CD4-positive, alpha-beta T cell treated with Interleukin-17A for 4 hours (primary cell): ENCODE measurements around the gene NEK10.

Experiments
- DNase-seq: peaks from one replicate; pipeline ENCODE4 v3.0.0-alpha.2; 2020; ENCODE audit warnings: mixed read lengths

The NEK10 gene

DNA sequence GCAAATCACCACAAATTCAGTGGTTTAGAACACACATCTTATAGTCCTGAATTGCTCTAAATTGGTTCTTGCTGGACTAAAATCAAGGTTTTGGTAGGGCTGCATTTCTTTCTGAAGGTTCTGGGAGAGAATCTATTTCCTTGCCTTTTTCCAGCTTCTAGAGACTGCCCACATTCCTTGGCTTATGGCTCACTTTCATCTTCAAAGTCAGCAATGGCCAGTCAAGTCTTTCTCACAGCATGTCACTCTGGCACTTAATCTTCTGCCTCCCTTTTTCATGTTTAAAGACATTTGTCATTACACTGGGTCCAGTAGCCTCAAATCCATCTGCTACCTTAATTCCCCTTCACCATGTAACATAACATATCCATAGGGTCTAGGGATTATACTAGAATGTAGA lies 149.0 kb downstream of the NEK10 start:
- DNase-seq, result no peak

GRCh38 chr3:27219127-27219845 lies 149.9 kb downstream of the NEK10 start:
- DNase-seq, result no peak

GRCh38 chr3:27216955-27217552 lies 152.1 kb downstream of the NEK10 start:
- no peak for DNase-seq

- DNase-seq, result no peak
Observed at GRCh38 chr3:27216295-27216855, 152.8 kb downstream of the NEK10 start.

GRCh38 chr3:27213450-27213849 lies 155.7 kb downstream of the NEK10 start:
- DNase-seq, result no peak

- DNase-seq, result no peak
Observed at GRCh38 chr3:27209617-27210264, 159.4 kb downstream of the NEK10 start.

- no peak for DNase-seq
Observed at GRCh38 chr3:27208961-27209616, 160.1 kb downstream of the NEK10 start.

GRCh38 chr3:27202959-27203358 lies 166.2 kb downstream of the NEK10 start:
- no peak for DNase-seq

- no peak for DNase-seq
Observed at GRCh38 chr3:27201492-27201891, 167.7 kb downstream of the NEK10 start.

DNA sequence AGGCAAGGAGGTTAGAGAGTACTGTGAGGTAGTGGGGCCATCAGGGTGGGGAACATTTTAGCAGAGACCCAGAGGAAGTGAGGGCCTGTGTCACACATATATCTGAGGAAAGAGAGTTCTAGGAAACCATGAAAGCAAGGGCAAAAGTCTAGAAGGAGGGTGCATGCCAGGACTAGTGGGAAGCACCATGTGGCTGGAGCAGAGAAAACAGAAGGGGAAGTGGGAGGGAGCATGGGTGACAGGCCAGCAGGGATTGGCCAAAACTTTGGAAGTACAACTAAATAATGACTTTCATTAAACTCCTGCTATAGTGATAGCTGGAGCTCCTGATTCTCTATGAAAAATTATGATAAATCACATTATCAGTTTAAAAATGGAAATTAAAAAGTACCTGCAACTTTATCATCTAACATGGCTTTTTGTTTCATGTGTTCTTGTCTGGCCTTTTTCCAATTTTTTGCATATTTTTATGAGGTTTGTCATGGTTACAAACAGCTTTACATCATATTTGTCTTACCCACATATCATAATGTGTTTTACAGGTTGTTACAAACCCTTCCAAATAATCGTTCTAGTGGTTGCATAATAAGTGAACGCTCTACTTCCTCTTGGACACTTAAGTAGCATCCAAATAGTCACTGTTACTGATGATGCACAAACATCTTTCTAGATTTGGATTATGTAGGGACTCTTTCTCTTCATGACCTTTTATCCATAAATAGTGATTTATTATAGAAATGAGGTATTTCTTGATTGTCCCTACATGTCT lies 168.3 kb downstream of the NEK10 start:
- no peak for DNase-seq

DNA sequence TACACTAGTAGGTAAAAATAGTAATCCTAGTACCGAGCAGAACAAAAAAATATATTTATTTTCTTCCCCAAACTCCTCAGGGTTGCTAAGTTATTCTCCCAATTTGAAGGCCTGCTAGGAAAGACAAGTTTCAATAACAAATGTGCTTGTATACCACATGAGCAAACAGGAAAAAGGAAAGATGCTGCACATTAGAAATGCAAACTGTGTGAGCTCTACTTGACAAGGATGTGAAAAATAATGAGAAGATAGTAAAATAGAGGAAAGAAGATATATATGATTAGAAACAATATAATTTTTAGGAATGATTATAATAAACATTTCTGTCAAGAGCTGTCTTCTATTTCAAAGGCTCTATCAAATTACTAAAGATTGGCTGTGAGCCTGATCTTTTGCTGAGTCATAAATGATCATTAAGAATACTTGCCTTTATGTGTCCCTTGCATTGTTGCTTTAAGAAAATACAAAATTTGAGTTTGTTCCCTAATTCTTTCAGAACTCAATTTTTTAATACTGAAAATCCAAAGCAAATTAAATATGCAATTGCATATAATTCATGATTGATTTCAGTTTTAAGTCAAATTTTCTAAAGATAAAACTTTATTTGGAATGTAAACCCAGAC lies 174.2 kb downstream of the NEK10 start:
- DNase-seq, result no peak

DNA sequence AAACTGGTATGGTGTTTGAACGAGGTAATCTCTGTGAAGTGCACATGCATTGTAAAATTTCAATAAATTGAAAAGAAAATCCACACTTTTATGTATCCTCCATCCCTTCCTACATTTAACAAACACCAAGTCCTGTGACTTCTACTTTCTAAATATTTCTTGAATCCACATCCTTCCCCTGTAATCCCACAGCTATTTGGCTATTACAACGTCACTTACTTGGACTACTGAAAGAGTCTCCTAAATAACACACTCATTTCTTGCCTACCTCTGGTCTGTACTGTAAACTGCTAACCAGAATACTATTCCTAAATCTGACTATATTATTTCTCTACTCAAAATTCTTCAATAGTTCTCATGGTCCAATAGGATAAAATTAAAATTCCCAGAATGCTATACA lies 176.1 kb downstream of the NEK10 start:
- no peak for DNase-seq

GRCh38 chr3:27186013-27186412 lies 183.2 kb downstream of the NEK10 start:
- DNase-seq, result no peak

DNA sequence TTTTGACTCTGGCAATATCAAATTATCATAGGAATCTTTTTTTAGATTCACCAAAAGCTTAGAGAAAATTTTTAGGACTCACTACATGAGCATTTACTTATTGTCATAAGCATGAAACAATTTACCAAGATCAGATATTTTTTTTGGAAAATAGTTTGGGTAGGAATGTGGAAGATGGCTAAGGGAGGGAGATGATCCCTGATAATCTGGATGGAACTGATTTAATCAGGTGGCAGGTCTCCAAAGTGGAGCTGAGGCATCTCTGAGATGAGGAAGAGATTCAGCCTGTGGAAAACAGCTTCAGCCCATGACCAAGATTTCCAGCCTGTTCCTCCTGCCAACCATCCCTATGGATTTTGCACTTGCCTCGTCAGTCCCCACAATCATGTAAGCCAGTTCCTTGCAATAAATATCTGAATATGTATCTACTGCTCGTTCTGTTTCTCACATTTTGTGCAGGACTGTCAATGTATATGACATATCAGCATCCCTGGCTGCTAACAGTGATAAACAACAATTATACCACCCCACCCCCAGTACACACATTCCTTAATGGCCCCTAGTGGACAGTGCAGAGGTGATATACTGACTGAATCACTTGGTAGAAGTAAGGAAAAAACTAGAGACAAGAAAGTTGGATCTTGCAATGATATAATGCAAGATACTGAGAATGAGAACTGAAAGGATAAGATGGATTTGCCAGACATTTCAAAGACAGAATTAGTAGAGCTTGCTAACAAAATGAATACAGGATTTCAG lies 183.8 kb downstream of the NEK10 start:
- DNase-seq, result no peak

DNA sequence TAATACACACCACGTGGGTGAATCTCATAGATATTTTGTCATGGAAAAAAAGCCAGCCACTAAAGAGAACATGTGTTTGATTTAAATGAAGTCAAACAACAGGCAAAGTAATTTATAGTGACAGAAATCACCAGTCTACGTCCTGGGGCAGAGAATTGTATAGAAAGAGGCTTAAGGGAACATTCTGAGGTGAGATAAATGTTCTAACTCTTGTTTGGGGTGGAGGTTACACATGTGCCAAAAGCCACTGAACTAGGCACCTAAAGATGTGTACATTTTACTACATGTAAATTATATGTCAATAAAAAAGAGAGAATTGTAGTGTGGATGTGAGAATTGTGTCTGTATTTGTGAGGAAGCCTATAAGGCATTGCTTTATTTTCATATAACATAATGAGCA lies 184.9 kb downstream of the NEK10 start:
- DNase-seq, result no peak

DNA sequence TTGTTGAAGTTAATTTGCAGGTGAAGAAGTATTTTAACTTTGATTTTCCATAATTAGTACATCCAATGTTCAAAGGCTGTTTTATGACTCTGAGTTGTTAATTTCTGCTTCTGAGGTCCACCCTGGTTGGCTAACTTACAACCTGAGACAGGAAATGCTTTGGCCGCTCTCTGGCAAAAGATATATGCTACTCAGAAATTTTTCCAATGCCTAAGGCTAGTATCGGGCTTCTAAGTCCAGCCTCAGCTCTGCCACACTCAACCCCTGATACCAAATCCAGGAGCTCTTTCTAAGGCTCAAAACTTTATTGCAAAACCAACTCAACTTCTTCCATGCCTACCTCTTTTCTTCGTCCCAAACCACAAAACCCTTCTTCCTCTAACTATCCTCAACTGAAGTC lies 192.9 kb downstream of the NEK10 start:
- DNase-seq, result no peak

DNA sequence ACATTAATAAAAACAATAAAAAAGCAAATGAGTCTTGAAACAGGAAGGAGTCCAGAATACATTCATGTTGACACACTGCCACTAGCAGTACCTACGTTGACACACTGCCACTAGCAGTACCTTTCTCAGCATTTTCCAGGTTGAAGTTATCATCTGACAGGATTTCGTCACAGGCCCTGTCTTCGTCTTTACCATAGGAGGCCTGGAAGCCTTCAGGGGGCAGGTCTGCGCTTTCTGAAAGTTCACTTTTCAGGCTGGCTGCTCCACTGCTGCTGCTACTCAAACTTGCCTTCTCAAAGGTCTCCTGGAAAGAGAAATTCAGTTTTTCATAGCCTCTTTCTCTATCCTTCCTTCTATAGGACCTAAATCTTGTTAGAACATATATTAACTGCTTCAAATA lies 194.7 kb downstream of the NEK10 start:
- no peak for DNase-seq

GRCh38 chr3:27171113-27171512 lies 198.1 kb downstream of the NEK10 start:
- no peak for DNase-seq

DNA sequence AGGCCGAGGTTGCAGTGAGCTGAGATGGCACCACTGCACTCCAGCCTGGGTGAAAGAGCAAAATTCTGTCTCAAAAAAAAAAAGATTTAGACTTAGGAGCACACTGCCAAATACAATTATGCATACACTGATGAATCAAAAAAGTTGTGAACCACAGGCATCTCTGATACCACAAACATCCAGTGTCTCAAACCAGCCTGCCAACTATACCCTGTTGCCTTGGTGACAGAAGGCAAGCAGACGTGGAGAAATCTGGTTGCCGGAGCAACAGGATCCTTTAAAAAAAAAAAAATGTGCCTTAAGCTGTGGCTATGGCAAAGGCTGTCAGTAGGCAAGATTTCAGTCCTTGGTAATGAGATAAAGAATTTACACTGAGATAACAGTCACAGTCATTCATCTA lies 202.3 kb downstream of the NEK10 start:
- no peak for DNase-seq

DNA sequence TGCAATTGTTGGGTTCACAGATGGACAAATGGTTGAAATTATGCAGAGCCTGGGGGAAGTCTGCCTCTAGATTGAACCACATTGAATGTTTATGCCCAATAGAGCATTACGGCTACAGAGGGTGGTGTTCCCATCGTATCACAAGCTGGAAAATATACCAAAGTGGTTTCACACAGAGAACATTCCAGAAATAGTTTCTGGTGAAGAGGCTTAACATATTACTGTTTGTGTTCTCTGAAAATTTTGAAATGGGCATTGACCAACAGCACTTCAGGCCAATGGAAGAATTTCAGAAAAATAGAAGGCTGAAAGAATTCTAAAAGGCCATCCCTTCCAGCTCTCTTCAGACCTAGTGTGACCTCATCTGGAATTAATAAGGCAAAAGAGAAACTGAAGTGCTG lies 203.9 kb downstream of the NEK10 start:
- DNase-seq, result no peak

DNA sequence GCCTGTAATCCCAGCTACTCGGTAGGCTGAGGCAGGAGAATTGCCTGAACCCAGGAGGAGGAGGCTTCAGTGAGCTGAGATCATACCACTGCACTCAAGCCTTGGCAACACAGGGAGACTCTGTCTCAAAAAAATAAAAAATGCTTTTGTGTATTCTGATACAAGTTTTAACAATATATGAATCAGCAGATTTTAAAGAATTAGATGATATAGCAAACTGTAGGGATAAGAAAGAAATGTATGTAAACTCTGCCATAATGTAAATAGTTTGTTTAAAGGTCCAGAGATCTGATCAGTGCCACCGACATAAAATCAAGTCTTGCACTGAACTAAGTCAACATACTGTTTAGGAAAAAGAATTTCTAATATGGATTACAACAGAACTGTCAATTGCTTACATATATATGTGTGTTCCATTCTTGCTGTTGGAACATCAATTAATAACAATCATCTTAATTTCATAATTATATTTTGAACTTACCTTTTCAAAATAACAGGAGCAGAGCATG lies 208.3 kb downstream of the NEK10 start:
- DNase-seq, result no peak
